ACC112 (cell line): ENCODE measurements around the gene SRPX2.

ENCODE experiments used
- H2AFZ ChIP-seq: fragments of 200-600 bp; sonication (generic); one replicate; pipeline ENCODE4 v1.6.0; 2017; ENCODE audit warnings: antibody characterized with exemption, low read length; ENCODE audit not compliant: unreplicated experiment
- H3K27ac ChIP-seq: fragments of 200-600 bp; sonication (generic); 2 replicates; pipeline ENCODE4 v1.5.1; 2014; ENCODE audit warnings: low read depth, mild to moderate bottlenecking, antibody characterized with exemption, low read length, moderate library complexity
- H3K27me3 ChIP-seq: fragments of 200-600 bp; sonication (generic); 2 replicates; pipeline ENCODE4 v1.6.1; 2014; ENCODE audit warnings: mild to moderate bottlenecking, antibody characterized with exemption, low read length, moderate library complexity, mixed read lengths; ENCODE audit not compliant: insufficient read depth
- H3K36me3 ChIP-seq: fragments of 200-600 bp; sonication (generic); 2 replicates; pipeline ENCODE4 v1.6.1; 2016; ENCODE audit warnings: mild to moderate bottlenecking, antibody characterized with exemption, low read length, moderate library complexity, mixed read lengths; ENCODE audit not compliant: insufficient read depth
- H3K4me1 ChIP-seq: fragments of 200-600 bp; sonication (generic); one replicate; pipeline ENCODE4 v1.6.1; 2016; ENCODE audit warnings: low read length, mixed read lengths; ENCODE audit not compliant: insufficient read depth, unreplicated experiment, control insufficient read depth
- H3K4me3 ChIP-seq: fragments of 200-600 bp; sonication (generic); 2 replicates; pipeline ENCODE4 v1.5.1; 2014; ENCODE audit warnings: mild to moderate bottlenecking, low read depth, low read length
- H3K79me2 ChIP-seq: fragments of 200-600 bp; sonication (generic); one replicate; pipeline ENCODE4 v1.6.0; 2016; ENCODE audit warnings: low read length; ENCODE audit not compliant: control insufficient read depth, unreplicated experiment, insufficient read depth

SRPX2 gene

DNA sequence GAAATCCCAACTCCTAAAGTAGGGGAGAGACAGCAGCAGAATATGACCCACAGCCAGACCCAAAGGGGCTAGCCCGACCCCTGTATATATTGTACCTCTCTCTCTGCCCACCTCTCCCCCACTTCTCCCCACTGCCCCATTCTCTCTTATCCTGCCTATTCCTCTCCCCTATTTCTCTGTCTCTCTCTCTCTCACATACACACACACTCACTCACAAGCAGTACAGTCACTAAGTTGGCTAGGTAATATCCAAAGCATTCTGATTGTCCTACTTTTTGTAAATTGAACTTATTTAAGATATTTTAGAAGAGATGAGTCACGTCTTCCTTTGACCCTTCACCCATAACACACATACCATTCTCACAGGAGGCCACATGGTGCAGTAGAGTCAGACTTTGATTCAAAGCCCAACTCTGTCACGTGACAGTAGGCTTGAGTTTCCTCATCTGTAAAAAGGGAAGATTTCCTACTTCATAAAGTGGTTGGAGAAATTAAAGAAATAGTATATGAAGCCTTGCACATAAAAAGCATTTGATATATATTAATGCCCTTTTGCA, 29.5 kb downstream of the SRPX2 start:
- Histone ChIP-seq H2AFZ (no peak overlapping the region), H3K4me1 (peaks cover 30% of the 10 kb centered on the region), H3K27ac (peak overlapping the region; percentile 81), H3K4me3 (no peak overlapping the region), H3K79me2 (no peaks in the 10 kb centered on the region), H3K36me3 (peaks cover 9% of the 10 kb centered on the region; the same call in 1 of the 2 replicates), H3K27me3 (no peaks in the 10 kb centered on the region)

DNA sequence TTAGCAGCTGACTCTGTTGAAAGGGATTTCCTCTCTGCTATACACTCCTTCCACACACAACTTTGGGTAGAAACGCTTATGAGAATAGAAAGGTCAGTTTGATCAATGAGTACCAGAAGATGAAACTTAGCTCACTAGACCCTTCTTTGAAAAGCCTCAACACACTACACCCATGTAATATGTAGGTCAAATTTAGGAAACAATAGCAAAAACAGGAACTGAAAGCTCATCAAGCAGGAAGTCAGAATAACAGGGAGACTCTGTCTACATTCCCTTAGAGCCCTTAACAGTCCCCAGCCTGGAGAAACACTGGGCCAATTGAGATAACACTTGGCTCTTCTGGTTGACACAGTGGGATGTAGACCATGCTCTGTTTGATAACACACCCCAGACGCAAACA, 30.7 kb downstream of the SRPX2 start:
- Histone ChIP-seq H3K27me3 (no peaks in the 10 kb centered on the region), H3K79me2 (no peaks in the 10 kb centered on the region), H2AFZ (no peak overlapping the region), H3K4me3 (no peak overlapping the region), H3K4me1 (peaks cover 33% of the 10 kb centered on the region), H3K36me3 (peaks cover 9% of the 10 kb centered on the region; the same call in 1 of the 2 replicates), H3K27ac (no peak overlapping the region)

DNA sequence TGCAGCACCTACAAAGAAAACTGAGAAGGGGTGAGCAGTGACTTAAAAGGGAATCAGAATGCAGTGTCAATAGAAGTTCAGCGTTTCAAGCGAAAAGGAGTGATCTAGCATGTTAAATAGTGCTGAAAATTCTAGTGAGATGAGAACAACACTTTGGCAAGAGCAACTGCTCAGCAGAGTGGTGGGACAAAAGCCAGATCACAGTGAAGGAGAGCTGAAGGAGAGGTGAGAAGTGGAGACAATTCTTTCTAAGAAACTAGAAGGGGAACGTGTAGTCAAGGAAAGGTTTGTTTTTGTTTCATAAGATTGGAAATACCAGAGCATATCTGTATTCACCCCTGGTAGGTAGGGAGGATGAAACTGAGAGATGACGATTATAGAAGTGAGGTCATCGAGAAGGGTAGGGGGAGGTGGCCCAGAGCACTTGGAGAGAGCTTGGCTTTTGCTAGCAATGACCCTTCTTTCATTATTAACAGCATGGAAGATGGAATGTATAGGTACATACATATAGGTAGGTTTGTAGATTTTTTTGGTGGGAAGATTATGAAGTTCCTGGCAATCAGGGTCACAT, 33.7 kb downstream of the SRPX2 start:
- Histone ChIP-seq H3K4me1 (peaks cover 45% of the 10 kb centered on the region), H3K27me3 (no peaks in the 10 kb centered on the region), H3K79me2 (no peaks in the 10 kb centered on the region), H3K27ac (no peak overlapping the region), H2AFZ (no peak overlapping the region), H3K36me3 (peaks cover 9% of the 10 kb centered on the region; the same call in 1 of the 2 replicates), H3K4me3 (no peak overlapping the region)

DNA sequence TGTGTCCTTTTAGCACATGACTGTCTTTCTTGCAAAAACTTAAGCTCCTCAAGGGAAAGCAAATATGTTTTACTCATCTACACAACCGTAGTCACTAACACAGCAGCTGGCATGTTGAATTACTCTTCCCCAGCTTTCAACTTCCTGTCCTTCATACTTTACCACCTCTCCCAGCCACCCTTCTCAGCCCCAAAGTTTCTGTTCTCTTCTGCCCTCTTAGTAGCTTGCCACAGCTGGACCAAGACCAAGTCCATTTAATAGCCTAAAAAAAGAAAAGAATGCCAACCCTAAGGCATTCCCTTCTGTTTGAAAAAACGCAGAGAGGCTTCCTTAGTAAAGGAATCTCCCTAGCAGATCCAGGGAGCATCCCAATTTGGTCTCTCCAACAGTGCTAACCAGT, 36.8 kb downstream of the SRPX2 start:
- H3K27me3 ChIP-seq: no peaks in the 10 kb centered on the region
- no peaks in the 10 kb centered on the region for H3K79me2 ChIP-seq
- no peaks in the 10 kb centered on the region for H3K36me3 ChIP-seq
- H2AFZ ChIP-seq: no peak overlapping the region
- H3K4me3 ChIP-seq: no peak overlapping the region
- H3K4me1 ChIP-seq: peaks cover 41% of the 10 kb centered on the region
- peak overlapping the region; percentile 58 for H3K27ac ChIP-seq

GRCh38 chrX:100681599-100681998, 37.6 kb downstream of the SRPX2 start:
- Histone ChIP-seq H3K4me3 (no peak overlapping the region), H2AFZ (no peak overlapping the region), H3K4me1 (peaks cover 41% of the 10 kb centered on the region), H3K79me2 (no peaks in the 10 kb centered on the region), H3K36me3 (no peaks in the 10 kb centered on the region), H3K27me3 (no peaks in the 10 kb centered on the region), H3K27ac (peak overlapping the region; percentile 58)

GRCh38 chrX:100682939-100683338, 38.9 kb downstream of the SRPX2 start:
- H3K27ac ChIP-seq: peak overlapping the region; percentile 23; the same call in 1 of the 2 replicates
- peaks cover 41% of the 10 kb centered on the region for H3K4me1 ChIP-seq
- no peaks in the 10 kb centered on the region for H3K36me3 ChIP-seq
- no peak overlapping the region for H2AFZ ChIP-seq
- no peak overlapping the region for H3K4me3 ChIP-seq
- no peaks in the 10 kb centered on the region for H3K27me3 ChIP-seq
- H3K79me2 ChIP-seq: no peaks in the 10 kb centered on the region

DNA sequence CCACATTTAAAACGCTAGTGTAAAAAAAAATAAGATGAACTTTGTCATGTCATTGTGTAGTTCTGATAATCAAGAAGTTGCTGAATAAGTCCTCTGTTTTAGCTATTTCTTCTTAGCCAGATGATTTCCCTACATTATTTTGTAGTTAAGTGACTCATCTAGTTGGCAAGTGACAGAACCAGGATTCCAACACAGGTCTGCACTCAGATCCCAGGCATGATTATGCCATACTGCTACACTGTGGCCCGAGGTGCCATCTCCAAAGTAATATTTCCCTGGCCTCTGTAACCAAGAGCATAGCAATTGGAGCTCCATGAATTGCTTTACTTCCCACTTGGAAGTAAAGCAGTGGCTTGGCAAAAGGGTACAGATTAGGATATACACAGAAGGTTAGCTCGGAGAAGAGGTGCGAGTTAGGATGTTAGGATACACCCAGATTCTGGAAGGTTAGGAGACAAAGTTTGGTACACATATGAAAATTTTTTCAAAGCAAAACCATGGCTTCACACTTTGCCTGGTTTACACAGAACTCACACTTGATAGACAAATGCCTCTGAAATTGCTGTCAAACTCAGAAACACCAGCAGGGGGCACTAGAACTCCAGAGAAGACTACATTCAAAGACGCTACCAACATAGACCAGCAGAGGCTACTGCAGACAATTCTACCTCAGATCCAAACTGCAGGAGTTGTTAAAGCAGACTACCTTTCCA, 41.4 kb downstream of the SRPX2 start:
- peaks cover 31% of the 10 kb centered on the region for H3K4me1 ChIP-seq
- H3K79me2 ChIP-seq: no peaks in the 10 kb centered on the region
- H3K27ac ChIP-seq: peak overlapping the region; percentile 89
- no peak overlapping the region for H2AFZ ChIP-seq
- H3K36me3 ChIP-seq: no peaks in the 10 kb centered on the region
- no peak overlapping the region for H3K4me3 ChIP-seq
- no peaks in the 10 kb centered on the region for H3K27me3 ChIP-seq

- no peak overlapping the region for H3K27ac ChIP-seq
- H3K36me3 ChIP-seq: no peaks in the 10 kb centered on the region
- H3K4me3 ChIP-seq: no peak overlapping the region
Observed at GRCh38 chrX:100685997-100686305, 42.0 kb downstream of the SRPX2 start.

DNA sequence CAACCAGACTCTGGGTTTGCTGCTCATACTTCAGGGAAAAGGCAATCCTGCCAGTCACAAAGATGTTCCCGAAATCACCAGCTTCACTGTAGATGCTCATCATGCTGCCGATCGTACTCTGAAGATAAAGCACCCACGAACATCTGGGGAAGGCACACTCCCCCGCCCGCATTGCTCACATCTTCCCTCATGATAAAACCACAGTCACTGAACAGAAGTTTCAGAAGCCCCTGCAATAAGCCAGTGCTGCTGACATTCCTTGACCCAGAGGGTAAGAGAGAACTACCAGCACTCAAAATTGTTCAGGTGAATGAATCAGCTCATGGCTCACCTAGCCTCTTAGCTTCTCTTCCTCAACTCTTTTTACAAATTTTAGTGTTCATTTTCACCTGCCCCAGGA, 43.1 kb downstream of the SRPX2 start:
- Histone ChIP-seq H3K27ac (no peak overlapping the region), H3K36me3 (no peaks in the 10 kb centered on the region), H3K79me2 (no peaks in the 10 kb centered on the region), H3K27me3 (no peaks in the 10 kb centered on the region), H2AFZ (no peak overlapping the region), H3K4me3 (no peak overlapping the region), H3K4me1 (peaks cover 15% of the 10 kb centered on the region)

More at GRCh38 chrX:100685997-100686305, 42.0 kb downstream of the SRPX2 start:
- peaks cover 26% of the 10 kb centered on the region for H3K4me1 ChIP-seq
- H2AFZ ChIP-seq: no peak overlapping the region
- no peaks in the 10 kb centered on the region for H3K79me2 ChIP-seq
- H3K27me3 ChIP-seq: no peaks in the 10 kb centered on the region

GRCh38 chrX:100687546-100687945, 43.5 kb downstream of the SRPX2 start:
- H2AFZ ChIP-seq: no peak overlapping the region

GRCh38 chrX:100695302-100695701, 51.3 kb downstream of the SRPX2 start:
- H3K27ac ChIP-seq: no peak overlapping the region
- no peaks in the 10 kb centered on the region for H3K27me3 ChIP-seq
- no peaks in the 10 kb centered on the region for H3K36me3 ChIP-seq
- no peaks in the 10 kb centered on the region for H3K79me2 ChIP-seq
- H3K4me1 ChIP-seq: no peaks in the 10 kb centered on the region
- no peak overlapping the region for H2AFZ ChIP-seq
- H3K4me3 ChIP-seq: no peak overlapping the region

More at GRCh38 chrX:100687546-100687945, 43.5 kb downstream of the SRPX2 start:
- Histone ChIP-seq H3K27me3 (no peaks in the 10 kb centered on the region), H3K4me1 (peaks cover 11% of the 10 kb centered on the region), H3K4me3 (no peak overlapping the region), H3K27ac (no peak overlapping the region), H3K36me3 (no peaks in the 10 kb centered on the region), H3K79me2 (no peaks in the 10 kb centered on the region)
